GM21737 (cell line): ENCODE measurements around the gene EBNA1BP2.
"Not testable (repeated sequence)": the region's sequence is repeated elsewhere in the genome, so short reads cannot be mapped to it uniquely, and the experiment has no call there.

ENCODE experiments used
- ATAC-seq: cut with Tn5 transposase; IDR thresholded peaks from one replicate; pipeline ENCODE4 v1.9.1; 2021; ENCODE audit warnings: mild to moderate bottlenecking, moderate library complexity; ENCODE audit not compliant: unreplicated experiment

The EBNA1BP2 gene

GRCh38 chr1:43123031-43123430, 49.1 kb downstream of the EBNA1BP2 start:
- no peak for ATAC-seq

DNA sequence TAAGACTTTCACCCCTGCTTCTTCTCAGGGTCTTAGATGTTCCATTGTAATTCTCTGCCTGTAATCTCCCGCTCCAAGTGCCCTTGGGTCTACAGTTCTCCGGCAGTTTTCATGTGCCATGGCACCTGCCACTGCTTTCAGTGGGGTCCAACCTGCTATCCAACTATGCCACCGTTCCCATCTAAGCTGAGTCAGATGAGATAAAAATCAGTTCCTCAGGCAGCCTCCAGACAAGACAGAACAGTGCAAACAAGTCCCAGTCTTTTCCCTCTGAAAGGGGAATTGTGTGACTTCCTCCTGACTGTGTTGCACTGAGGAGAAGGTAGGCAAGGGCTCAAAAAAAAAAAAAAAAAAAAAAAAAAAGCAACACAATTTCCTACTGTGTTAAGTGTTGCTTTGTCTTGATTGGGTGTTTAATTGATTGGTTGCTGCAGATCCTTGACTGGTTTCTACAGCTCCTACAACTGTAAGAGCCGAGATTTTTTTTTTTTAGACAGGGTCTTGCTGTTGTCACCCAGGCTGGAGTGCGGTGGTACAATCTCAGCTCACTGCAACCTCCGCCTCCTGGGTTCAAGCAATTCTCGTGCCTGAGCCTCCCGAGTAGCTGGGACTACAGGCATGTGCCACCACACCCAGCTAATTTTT, 50.7 kb downstream of the EBNA1BP2 start:
- no peak for ATAC-seq

DNA sequence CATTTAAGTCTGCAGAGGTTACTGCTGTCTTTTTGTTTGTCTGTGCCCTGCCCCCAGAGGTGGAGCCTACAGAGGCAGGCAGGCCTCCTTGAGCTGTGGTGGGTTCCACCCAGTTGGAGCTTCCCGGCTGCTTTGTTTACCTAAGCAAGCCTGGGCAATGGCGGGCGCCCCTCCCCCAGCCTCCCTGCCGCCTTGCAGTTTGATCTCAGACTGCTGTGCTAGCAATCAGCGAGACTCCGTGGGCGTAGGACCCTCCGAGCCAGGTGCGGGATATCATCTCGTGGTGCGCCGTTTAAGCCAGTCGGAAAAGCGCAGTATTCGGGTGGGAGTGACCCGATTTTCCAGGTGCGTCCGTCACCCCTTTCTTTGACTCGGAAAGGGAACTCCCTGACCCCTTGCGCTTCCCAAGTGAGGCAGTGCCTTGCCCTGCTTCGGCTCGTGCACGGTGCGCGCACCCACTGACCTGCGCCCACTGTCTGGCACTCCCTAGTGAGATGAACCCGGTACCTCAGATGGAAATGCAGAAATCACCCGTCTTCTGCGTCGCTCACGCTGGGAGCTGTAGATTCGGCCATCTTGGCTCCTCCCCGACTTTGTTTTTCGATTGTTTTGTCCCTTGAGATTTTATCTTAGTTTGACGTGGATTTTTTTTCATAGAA, 52.0 kb downstream of the EBNA1BP2 start:
- not testable (repeated sequence) for ATAC-seq
